Trophoblast cell (in vitro differentiated cells and primary cell): ENCODE results near the gene TNFRSF25.

Experiments
- DNase-seq, 2 donors: peaks; one replicate each; pipeline ENCODE4 v3.0.0-alpha.2; 2016
- H2AFZ ChIP-seq: 2 replicates; pipeline ENCODE4 v1.6.1; 2013; ENCODE audit warnings: low read length, moderate library complexity, mild to moderate bottlenecking; ENCODE audit not compliant: insufficient read depth, poor library complexity
- H2AK5ac ChIP-seq: 2 replicates; pipeline ENCODE4 v1.6.1; 2013; ENCODE audit warnings: mild to moderate bottlenecking, low read length
- H2BK120ac ChIP-seq: 2 replicates; pipeline ENCODE4 v1.6.1; 2013; ENCODE audit warnings: low read length, mild to moderate bottlenecking, moderate library complexity; ENCODE audit not compliant: insufficient read depth, poor library complexity
- H2BK12ac ChIP-seq: 2 replicates; pipeline ENCODE4 v1.6.1; 2013; ENCODE audit warnings: mild to moderate bottlenecking, low read length, moderate library complexity
- H2BK5ac ChIP-seq: 2 replicates; pipeline ENCODE4 v1.6.1; 2013; ENCODE audit warnings: low read length, low read depth, moderate library complexity, mild to moderate bottlenecking; ENCODE audit not compliant: poor library complexity
- H3K14ac ChIP-seq: 2 replicates; pipeline ENCODE4 v1.6.1; 2013; ENCODE audit warnings: mild to moderate bottlenecking, low read length
- H3K18ac ChIP-seq: 2 replicates; pipeline ENCODE4 v1.6.1; 2013; ENCODE audit warnings: mild to moderate bottlenecking, low read length
- H3K23ac ChIP-seq: 2 replicates; pipeline ENCODE4 v1.6.1; 2013; ENCODE audit warnings: low read length
- H3K27ac ChIP-seq: 2 replicates; pipeline ENCODE4 v1.5.1; 2013; ENCODE audit warnings: low read depth, mild to moderate bottlenecking, inconsistent platforms, low read length, moderate library complexity
- H3K27me3 ChIP-seq: 2 replicates; pipeline ENCODE4 v1.6.1; 2013; ENCODE audit warnings: inconsistent platforms, mild to moderate bottlenecking, low read length, moderate library complexity; ENCODE audit not compliant: insufficient read depth
- H3K36me3 ChIP-seq, 2 experiments: 1 replicate in 1 of 2; 2 replicates in 1 of 2; pipeline ENCODE4 v1.6.1; 2013; ENCODE audit warnings: low read length in 2 of 2, mild to moderate bottlenecking in 2 of 2, moderate library complexity in 1 of 2; ENCODE audit not compliant: insufficient read depth in 2 of 2, control insufficient read depth in 1 of 2
- H3K4ac ChIP-seq: 2 replicates; pipeline ENCODE4 v1.6.1; 2013; ENCODE audit warnings: low read depth, mild to moderate bottlenecking, low read length, moderate library complexity
- H3K4me1 ChIP-seq, 2 experiments: 1 replicate in 1 of 2; 2 replicates in 1 of 2; pipeline ENCODE4 v1.6.1; 2013; ENCODE audit warnings: low read length in 2 of 2, mild to moderate bottlenecking in 2 of 2, moderate library complexity in 1 of 2; ENCODE audit not compliant: insufficient read depth in 2 of 2, control insufficient read depth in 1 of 2
- H3K4me2 ChIP-seq: 2 replicates; pipeline ENCODE4 v1.6.1; 2013; ENCODE audit warnings: inconsistent platforms, mild to moderate bottlenecking, low read length, moderate library complexity
- H3K4me3 ChIP-seq: 2 replicates; pipeline ENCODE4 v1.5.1; 2013; ENCODE audit warnings: mild to moderate bottlenecking, low read depth, low read length, inconsistent platforms
- H3K79me1 ChIP-seq: one replicate; pipeline ENCODE4 v1.6.1; 2013; ENCODE audit warnings: low read length
- H3K79me2 ChIP-seq: 2 replicates; pipeline ENCODE4 v1.6.1; 2013; ENCODE audit warnings: low read length, mild to moderate bottlenecking; ENCODE audit not compliant: control insufficient read depth, insufficient read depth, poor library complexity
- H3K9ac ChIP-seq: 2 replicates; pipeline ENCODE4 v1.6.1; 2013; ENCODE audit warnings: mild to moderate bottlenecking, low read length
- H3K9me3 ChIP-seq: 2 replicates; pipeline ENCODE4 v1.6.1; 2013; ENCODE audit warnings: low read depth, mild to moderate bottlenecking, control low read depth, inconsistent platforms, low read length; ENCODE audit not compliant: insufficient read depth
- H4K12ac ChIP-seq: 2 replicates; pipeline ENCODE4 v1.6.1; 2013; ENCODE audit warnings: low read depth, mild to moderate bottlenecking, low read length, moderate library complexity
- H4K8ac ChIP-seq: 2 replicates; pipeline ENCODE4 v1.6.1; 2013; ENCODE audit warnings: low read depth, mild to moderate bottlenecking, low read length, moderate library complexity
- H4K91ac ChIP-seq: one replicate; pipeline ENCODE4 v1.6.1; 2013; ENCODE audit warnings: low read depth, mild to moderate bottlenecking, low read length, moderate library complexity
- WGBS: extraction: QIAGEN DNeasy Blood & Tissue Kit; methylation state at CpG from one replicate; pipeline ENCODE4 v1.1.7; 2013; ENCODE audit warnings: missing lambda C conversion rate; ENCODE audit not compliant: insufficient read length, insufficient coverage; ENCODE audit errors: extremely low coverage; 5-methylcytosine and 5-hydroxymethylcytosine counted together

Gene TNFRSF25

DNA sequence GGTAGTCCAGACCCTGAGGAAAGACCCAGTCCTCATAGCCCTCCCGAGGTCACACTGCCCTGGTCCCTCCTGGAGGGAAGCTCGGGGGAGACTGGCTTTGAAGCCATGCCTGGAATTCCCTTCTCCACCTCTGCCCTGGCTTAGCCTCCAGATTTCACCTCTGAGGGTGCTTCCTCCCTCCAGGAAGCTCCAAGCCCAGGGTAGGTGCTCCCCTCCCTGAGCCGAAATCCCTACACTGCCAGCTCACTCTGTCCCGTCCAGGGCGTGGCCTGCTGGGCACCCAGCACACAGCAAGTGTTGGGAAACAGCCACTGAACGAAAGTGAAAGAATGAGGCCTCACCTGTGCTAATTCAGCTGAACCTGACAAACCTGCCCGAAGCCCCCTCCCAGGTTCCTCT, 6.0 kb upstream of the TNFRSF25 start:
- H3K9me3 ChIP-seq = peaks cover 4% of the 10 kb centered on the region
- DNase-seq = peak; percentile 95
- H3K18ac ChIP-seq = no peak overlapping the region
- H3K27ac ChIP-seq = no peak overlapping the region
- no peak overlapping the region for H2BK12ac ChIP-seq
- H2BK5ac ChIP-seq = no peak overlapping the region
- no peaks in the 10 kb centered on the region for H3K27me3 ChIP-seq
- no peak overlapping the region for H3K23ac ChIP-seq
- no peak overlapping the region for H4K8ac ChIP-seq
- H3K4me2 ChIP-seq = no peak overlapping the region
- H3K4me1 ChIP-seq = peaks cover 0 to 1% of the 10 kb centered on the region in 2 experiments
- no peak overlapping the region for H4K91ac ChIP-seq
- H4K12ac ChIP-seq = no peak overlapping the region
- no peak overlapping the region for H3K14ac ChIP-seq
- H3K36me3 ChIP-seq = peaks cover 84 to 91% of the 10 kb centered on the region in 2 experiments
- H3K4me3 ChIP-seq = no peak overlapping the region
- WGBS = no CpG with 5 or more reads among the region's 7 CpGs
- H3K9ac ChIP-seq = no peak overlapping the region
- H3K79me2 ChIP-seq = no peaks in the 10 kb centered on the region
- no peak overlapping the region for H3K4ac ChIP-seq
- no peak overlapping the region for H2AFZ ChIP-seq
- no peak overlapping the region for H2AK5ac ChIP-seq
- H2BK120ac ChIP-seq = no peak overlapping the region
- H3K79me1 ChIP-seq = no peaks in the 10 kb centered on the region

GRCh38 chr1:6471086-6471969, 5.4 kb upstream of the TNFRSF25 start:
- Histone ChIP-seq H3K9ac (no peak overlapping the region), H2BK12ac (no peak overlapping the region), H3K18ac (no peak overlapping the region), H3K4ac (no peak overlapping the region), H3K79me1 (no peaks in the 10 kb centered on the region), H4K12ac (no peak overlapping the region), H3K27ac (no peak overlapping the region), H3K4me1 (no peaks in the 10 kb centered on the region), H2BK120ac (no peak overlapping the region), H3K36me3 (peaks cover 89 to 92% of the 10 kb centered on the region in 2 experiments), H3K4me2 (no peak overlapping the region), H4K91ac (no peak overlapping the region), H3K23ac (no peak overlapping the region), H3K9me3 (peaks cover 4% of the 10 kb centered on the region), H2AK5ac (no peak overlapping the region), H3K14ac (no peak overlapping the region), H3K4me3 (no peak overlapping the region), H4K8ac (no peak overlapping the region), H3K79me2 (no peaks in the 10 kb centered on the region), H3K27me3 (no peaks in the 10 kb centered on the region), H2BK5ac (no peak overlapping the region), H2AFZ (no peak overlapping the region)
- peak; percentile 73 to 82 for DNase-seq
- no CpG with 5 or more reads among the region's 67 CpGs for WGBS

DNA sequence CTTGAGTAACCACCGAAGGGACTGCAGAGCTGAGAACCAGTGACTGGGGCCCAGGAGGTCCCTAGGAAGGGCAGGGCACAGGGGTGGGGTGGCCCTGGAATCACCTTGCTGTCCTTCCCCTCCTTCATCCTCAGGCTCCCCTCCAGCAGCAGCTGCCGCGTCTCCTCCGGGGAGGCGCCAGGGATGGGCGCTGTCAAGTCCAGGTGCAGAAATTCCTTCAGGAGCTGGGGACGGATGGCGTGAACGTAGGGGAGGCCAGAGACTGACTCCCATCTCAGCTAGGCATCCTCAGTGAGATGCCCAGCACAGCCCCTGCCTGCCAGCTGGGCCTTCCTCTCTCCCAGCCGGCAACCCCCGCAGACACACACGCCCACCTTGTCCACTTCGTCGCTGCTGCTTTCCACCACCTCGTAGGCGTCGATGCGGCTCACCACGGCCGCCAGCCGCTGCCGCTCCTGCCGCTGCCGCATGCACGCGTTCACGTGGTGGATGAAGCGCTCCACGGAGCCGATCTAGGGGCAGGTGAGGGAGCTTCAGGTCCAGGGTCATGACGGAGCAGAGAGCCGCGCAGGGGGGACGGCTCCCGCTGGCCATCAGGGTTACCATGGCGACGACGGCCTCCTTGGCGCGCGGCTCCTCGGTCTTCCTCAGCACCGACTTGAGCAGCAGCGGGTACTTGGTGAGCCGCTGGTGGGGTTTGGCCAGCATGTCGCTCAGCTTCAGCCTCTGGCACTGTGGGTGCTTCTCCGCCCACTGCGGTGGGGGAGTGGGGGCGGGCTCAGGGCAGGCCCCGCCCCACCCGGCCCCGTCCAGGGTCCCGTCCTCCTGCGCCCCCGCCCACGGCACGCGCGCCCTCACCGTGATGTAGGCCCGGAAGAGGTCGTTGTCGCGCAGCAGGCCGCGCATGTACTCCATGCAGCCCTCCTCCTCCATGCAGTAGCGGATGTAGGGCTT, 4.4 kb upstream of the TNFRSF25 start:
- no peak overlapping the region for H2BK5ac ChIP-seq
- H2AK5ac ChIP-seq = no peak overlapping the region
- H4K91ac ChIP-seq = no peak overlapping the region
- no peak overlapping the region for H3K4me2 ChIP-seq
- no peaks in the 10 kb centered on the region for H3K79me2 ChIP-seq
- H2AFZ ChIP-seq = no peak overlapping the region
- DNase-seq = no peak
- H3K4me3 ChIP-seq = no peak overlapping the region
- no peak overlapping the region for H3K9ac ChIP-seq
- no peak overlapping the region for H3K27ac ChIP-seq
- H3K18ac ChIP-seq = no peak overlapping the region
- H4K8ac ChIP-seq = no peak overlapping the region
- H3K14ac ChIP-seq = no peak overlapping the region
- H3K4ac ChIP-seq = no peak overlapping the region
- no peak overlapping the region for H2BK12ac ChIP-seq
- H2BK120ac ChIP-seq = no peak overlapping the region
- H4K12ac ChIP-seq = no peak overlapping the region
- no peaks in the 10 kb centered on the region for H3K4me1 ChIP-seq
- peaks cover 4% of the 10 kb centered on the region for H3K9me3 ChIP-seq
- no CpG with 5 or more reads among the region's 67 CpGs for WGBS
- H3K36me3 ChIP-seq = peaks cover 90% of the 10 kb centered on the region in 2 experiments
- no peaks in the 10 kb centered on the region for H3K27me3 ChIP-seq
- H3K23ac ChIP-seq = no peak overlapping the region
- no peaks in the 10 kb centered on the region for H3K79me1 ChIP-seq

DNA sequence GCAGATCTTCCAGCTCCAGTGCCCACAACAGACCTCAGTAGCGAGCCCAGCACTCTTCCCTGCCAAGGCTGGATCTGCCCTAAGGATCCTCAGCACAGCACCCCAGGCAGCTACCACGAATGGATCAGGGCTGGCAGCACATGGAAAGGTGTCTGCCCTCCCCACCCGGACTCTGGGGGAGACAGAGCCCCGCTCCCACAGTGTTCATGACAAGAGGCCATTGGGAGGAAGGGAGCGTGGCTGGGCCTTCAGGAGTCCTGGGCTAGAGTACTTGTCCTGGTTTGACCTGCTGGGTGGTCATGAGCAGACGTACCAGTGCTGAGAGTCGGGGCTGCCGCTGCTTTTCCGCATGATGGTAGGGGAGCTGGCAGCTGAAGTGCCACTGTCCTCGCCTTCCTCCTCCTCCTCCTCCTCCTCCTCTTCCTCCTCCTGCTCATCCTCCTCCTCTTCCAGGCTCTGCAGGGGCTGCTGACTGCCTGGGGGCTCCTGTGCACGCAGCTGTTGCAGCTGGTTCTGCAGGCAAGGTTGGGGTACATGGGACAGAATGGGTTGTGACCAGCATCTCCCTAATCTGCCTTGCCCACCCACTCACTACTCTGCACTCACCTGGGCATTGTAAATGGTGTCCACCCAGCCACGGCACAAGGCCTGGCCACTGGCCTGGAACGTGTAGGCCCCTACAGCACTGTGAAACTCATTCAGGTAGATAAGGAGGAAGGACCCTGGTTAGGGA, 2.9 kb upstream of the TNFRSF25 start:
- Histone ChIP-seq H3K23ac (no peak overlapping the region), H3K27me3 (no peaks in the 10 kb centered on the region), H3K4me2 (no peak overlapping the region), H3K79me2 (no peaks in the 10 kb centered on the region), H3K9ac (no peak overlapping the region), H3K4ac (no peak overlapping the region), H3K4me1 (no peaks in the 10 kb centered on the region), H3K79me1 (no peaks in the 10 kb centered on the region), H2AFZ (no peak overlapping the region), H3K4me3 (peak overlapping the region; percentile 40), H3K27ac (no peak overlapping the region), H3K36me3 (peaks cover 84 to 92% of the 10 kb centered on the region in 2 experiments), H2AK5ac (no peak overlapping the region), H2BK120ac (no peak overlapping the region), H4K12ac (no peak overlapping the region), H4K91ac (no peak overlapping the region), H3K18ac (no peak overlapping the region), H2BK12ac (no peak overlapping the region), H3K14ac (no peak overlapping the region), H2BK5ac (no peak overlapping the region), H3K9me3 (peaks cover 4% of the 10 kb centered on the region), H4K8ac (no peak overlapping the region)
- no CpG with 5 or more reads among the region's 13 CpGs for WGBS
- no peak for DNase-seq
